RWPE1 (cell line): ENCODE results near the gene NUDT8.

Experiments used
- CTCF ChIA-PET: fragments of 350-600 bp; sonication (Branson Sonifier 250); formaldehyde crosslinking; extraction: SDS; loops from one replicate; lab custom pipeline; 2021; lab: Yijun Ruan, JAX
- POLR2A ChIA-PET: fragments of 400-600 bp; formaldehyde crosslinking; extraction: SDS; loops from one replicate; lab custom pipeline; 2020; ENCODE audit warnings: antibody characterized with exemption; ENCODE audit not compliant: low non-redundant PET; lab: Yijun Ruan, JAX
- DNase-seq: peaks from one replicate; pipeline ENCODE4 v3.0.0; 2012; ENCODE audit warnings: low spot score
- H3K27ac ChIP-seq: fragments of 450-650 bp; 2 replicates; pipeline ENCODE4 v1.5.1; 2017
- TF ChIP-seq, protein P1 (sequence below): fragments of 450-650 bp; conservative IDR thresholded peaks from 2 replicates; pipeline ENCODE4 v1.5.1; 2017; ENCODE audit warnings: low read depth, mild to moderate bottlenecking

NUDT8 gene

DNA sequence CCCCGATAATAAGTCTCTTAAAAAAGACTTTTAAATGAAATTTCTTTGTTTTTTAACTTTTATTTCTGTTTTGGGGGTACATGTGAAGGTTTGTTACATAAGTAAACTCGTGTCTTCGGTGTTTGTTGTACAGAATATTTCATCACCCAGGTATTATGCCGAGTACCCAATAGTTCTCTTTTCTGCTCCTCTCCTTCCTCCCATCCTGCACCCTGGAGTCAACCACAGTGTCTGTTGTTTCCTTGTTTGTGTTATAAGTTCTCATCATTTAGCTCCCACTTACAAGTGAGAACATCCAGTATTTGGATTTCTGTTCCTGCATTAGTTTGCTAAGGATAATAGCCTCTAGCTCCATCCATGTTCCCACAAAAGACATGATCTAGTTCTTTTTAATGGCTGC lies 47.7 kb downstream of the NUDT8 start:
- ChIA-PET CTCF (interaction anchor here (1.7 kb wide), 1 partner anchor 9 kb away, joined by 12 read pairs; no protein-coding TSS in a partner anchor), POLR2A (interaction anchor here (1.3 kb wide), 1 partner anchor 25 kb away, joined by 3 read pairs; the partner anchor contains the start of gene NDUFV1)
- TF ChIP-seq, protein P1, sequence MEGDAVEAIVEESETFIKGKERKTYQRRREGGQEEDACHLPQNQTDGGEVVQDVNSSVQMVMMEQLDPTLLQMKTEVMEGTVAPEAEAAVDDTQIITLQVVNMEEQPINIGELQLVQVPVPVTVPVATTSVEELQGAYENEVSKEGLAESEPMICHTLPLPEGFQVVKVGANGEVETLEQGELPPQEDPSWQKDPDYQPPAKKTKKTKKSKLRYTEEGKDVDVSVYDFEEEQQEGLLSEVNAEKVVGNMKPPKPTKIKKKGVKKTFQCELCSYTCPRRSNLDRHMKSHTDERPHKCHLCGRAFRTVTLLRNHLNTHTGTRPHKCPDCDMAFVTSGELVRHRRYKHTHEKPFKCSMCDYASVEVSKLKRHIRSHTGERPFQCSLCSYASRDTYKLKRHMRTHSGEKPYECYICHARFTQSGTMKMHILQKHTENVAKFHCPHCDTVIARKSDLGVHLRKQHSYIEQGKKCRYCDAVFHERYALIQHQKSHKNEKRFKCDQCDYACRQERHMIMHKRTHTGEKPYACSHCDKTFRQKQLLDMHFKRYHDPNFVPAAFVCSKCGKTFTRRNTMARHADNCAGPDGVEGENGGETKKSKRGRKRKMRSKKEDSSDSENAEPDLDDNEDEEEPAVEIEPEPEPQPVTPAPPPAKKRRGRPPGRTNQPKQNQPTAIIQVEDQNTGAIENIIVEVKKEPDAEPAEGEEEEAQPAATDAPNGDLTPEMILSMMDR, result no peak
- H3K27ac ChIP-seq, result no peak overlapping the region
- no peak for DNase-seq

DNA sequence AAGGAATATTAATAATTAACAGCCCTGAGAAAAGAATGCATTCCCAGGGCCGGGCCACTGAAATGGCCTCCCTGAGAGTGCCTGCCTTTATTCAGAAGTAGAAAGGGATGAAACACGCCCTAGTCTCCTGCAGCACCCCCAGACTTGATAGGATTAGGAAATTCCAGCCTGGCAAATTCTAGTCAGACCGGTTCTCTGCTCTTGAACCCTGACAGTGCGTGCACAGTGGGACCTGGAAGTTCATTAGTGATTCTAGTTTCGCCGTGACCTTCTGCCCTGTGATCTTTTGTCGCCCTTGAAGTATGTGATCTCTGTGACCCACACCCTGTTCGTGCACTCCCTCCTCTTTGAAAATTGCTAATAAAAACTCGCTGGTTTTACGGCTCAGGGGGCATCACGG lies 48.3 kb downstream of the NUDT8 start:
- TF ChIP-seq, protein P1, result no peak
- POLR2A ChIA-PET, result interaction anchor here (0.7 kb wide), 1 partner anchor 174 kb away, joined by 7 read pairs; no protein-coding TSS in a partner anchor
- CTCF ChIA-PET, result no interaction called here
- no peak for DNase-seq
- H3K27ac ChIP-seq, result no peak overlapping the region

DNA sequence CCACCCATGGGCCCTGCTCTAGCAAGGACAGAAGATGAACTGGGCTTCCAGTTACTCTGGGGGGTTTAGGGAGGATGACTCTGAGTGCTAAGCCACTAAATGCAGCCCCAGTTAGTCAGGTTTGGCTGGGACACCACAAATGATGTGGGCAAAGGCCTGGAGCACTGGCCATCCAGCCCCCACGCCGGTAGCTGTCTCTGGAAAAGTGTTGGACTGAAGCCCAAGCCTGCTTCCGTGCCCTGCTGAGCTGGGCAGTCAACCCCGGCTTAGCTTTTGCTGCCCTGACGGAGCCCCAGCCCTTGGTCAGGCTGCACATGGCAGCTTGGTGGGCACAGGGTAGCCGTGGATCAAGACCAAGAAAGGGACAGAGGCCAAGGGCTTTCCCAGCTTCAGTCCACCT lies 51.8 kb downstream of the NUDT8 start:
- ChIA-PET POLR2A (interaction anchor here (0.6 kb wide), 1 partner anchor 175 kb away, joined by 4 read pairs; no protein-coding TSS in a partner anchor), CTCF (interaction anchor here (0.8 kb wide), 1 partner anchor 22 kb away, joined by 6 read pairs; no protein-coding TSS in a partner anchor)
- TF ChIP-seq, protein P1, result no peak
- no peak overlapping the region for H3K27ac ChIP-seq
- no peak for DNase-seq
